Neuronal stem cell (in vitro differentiated cells): Measurements from ENCODE around the gene SNX1.

ENCODE experiments used
- DNase-seq: peaks from one replicate; pipeline ENCODE4 v3.0.0-alpha.2; 2013; ENCODE audit warnings: low spot score
- H2AFZ ChIP-seq: one replicate; pipeline ENCODE4 v1.6.1; 2013; ENCODE audit warnings: mild to moderate bottlenecking, low read length, inconsistent platforms
- H2AK5ac ChIP-seq: 2 replicates; pipeline ENCODE4 v1.6.1; 2013; ENCODE audit warnings: low read depth, mild to moderate bottlenecking, inconsistent platforms, low read length, moderate library complexity, mixed read lengths
- H2BK120ac ChIP-seq: 2 replicates; pipeline ENCODE4 v1.6.1; 2013; ENCODE audit warnings: low read depth, mild to moderate bottlenecking, inconsistent platforms, low read length, moderate library complexity, mixed read lengths
- H2BK12ac ChIP-seq: one replicate; pipeline ENCODE4 v1.6.1; 2013; ENCODE audit warnings: low read length, inconsistent platforms
- H2BK15ac ChIP-seq: 2 replicates; pipeline ENCODE4 v1.6.1; 2013; ENCODE audit warnings: mild to moderate bottlenecking, low read length, inconsistent platforms, mixed read lengths
- H2BK5ac ChIP-seq: one replicate; pipeline ENCODE4 v1.6.1; 2013; ENCODE audit warnings: inconsistent platforms, mild to moderate bottlenecking, low read length, moderate library complexity
- H3K14ac ChIP-seq: one replicate; pipeline ENCODE4 v1.6.1; 2013; ENCODE audit warnings: low read length, inconsistent platforms
- H3K18ac ChIP-seq: 2 replicates; pipeline ENCODE4 v1.6.1; 2013; ENCODE audit warnings: low read length, inconsistent platforms
- H3K23ac ChIP-seq: 2 replicates; pipeline ENCODE4 v1.6.1; 2013; ENCODE audit warnings: low read depth, mild to moderate bottlenecking, mixed read lengths, low read length, inconsistent platforms; ENCODE audit not compliant: poor library complexity
- H3K27ac ChIP-seq: replicated peaks from 3 replicates; pipeline ENCODE4 v1.5.1; 2013; ENCODE audit warnings: low read length, inconsistent platforms
- H3K27me3 ChIP-seq, 3 experiments: 2 replicates each; pipeline ENCODE4 v1.6.1; 2013; ENCODE audit warnings: low read length in 3 of 3, mild to moderate bottlenecking in 2 of 3, inconsistent platforms in 1 of 3, low read depth in 1 of 3, mixed read lengths in 1 of 3, moderate library complexity in 1 of 3; ENCODE audit not compliant: control insufficient read depth in 3 of 3, insufficient read depth in 3 of 3
- H3K36me3 ChIP-seq, 2 donors: replicated peaks in 1 of 2; 2 replicates each; pipeline ENCODE4 v1.6.1; 2013; ENCODE audit warnings: low read length in 2 of 2; ENCODE audit not compliant: control insufficient read depth in 2 of 2, insufficient read depth in 2 of 2
- H3K4ac ChIP-seq: 2 replicates; pipeline ENCODE4 v1.6.1; 2013; ENCODE audit warnings: inconsistent platforms, mild to moderate bottlenecking, low read length, moderate library complexity
- H3K4me1 ChIP-seq, 2 donors: 1 replicate in 1 of 2; 2 replicates in 1 of 2; pipeline ENCODE4 v1.6.1; 2013; ENCODE audit warnings: low read length in 2 of 2, low read depth in 1 of 2; ENCODE audit not compliant: control insufficient read depth in 2 of 2, insufficient read depth in 1 of 2
- H3K4me2 ChIP-seq: one replicate; pipeline ENCODE4 v1.6.1; 2013; ENCODE audit warnings: mild to moderate bottlenecking, low read length, inconsistent platforms; ENCODE audit not compliant: insufficient read depth, poor library complexity, severe bottlenecking
- H3K4me3 ChIP-seq, 2 donors: 2 replicates each; pipeline ENCODE4 v1.5.1; 2013; ENCODE audit warnings: low read length in 2 of 2, mild to moderate bottlenecking in 2 of 2, inconsistent platforms in 1 of 2, moderate library complexity in 1 of 2
- H3K79me1 ChIP-seq: one replicate; pipeline ENCODE4 v1.6.1; 2013; ENCODE audit warnings: low read depth, mild to moderate bottlenecking, inconsistent platforms, low read length, moderate library complexity
- H3K9ac ChIP-seq: one replicate; pipeline ENCODE4 v1.6.1; 2013; ENCODE audit warnings: mild to moderate bottlenecking, low read depth, low read length, inconsistent platforms; ENCODE audit not compliant: poor library complexity
- H3K9me3 ChIP-seq, 2 donors: replicated peaks in 1 of 2; 2 replicates each; pipeline versions ENCODE3 to v1.6.1; 2013; ENCODE audit warnings: low read length in 2 of 2, mild to moderate bottlenecking in 2 of 2, inconsistent platforms in 1 of 2, low read depth in 1 of 2, mixed read lengths in 1 of 2, moderate library complexity in 1 of 2; ENCODE audit not compliant: control insufficient read depth in 2 of 2, insufficient read depth in 1 of 2
- H4K8ac ChIP-seq: one replicate; pipeline ENCODE4 v1.6.1; 2013; ENCODE audit warnings: low read depth, mild to moderate bottlenecking, inconsistent platforms, low read length, moderate library complexity
- H4K91ac ChIP-seq: one replicate; pipeline ENCODE4 v1.6.1; 2013; ENCODE audit warnings: low read length, low read depth, mild to moderate bottlenecking, inconsistent platforms; ENCODE audit not compliant: poor library complexity
- WGBS, 2 donors: extraction: QIAGEN DNeasy Blood & Tissue Kit; methylation state at CpG; one replicate each; pipeline ENCODE4 v1.1.7; 2013; ENCODE audit warnings: missing lambda C conversion rate in 2 of 2, mixed read lengths in 1 of 2; ENCODE audit not compliant: insufficient read length in 2 of 2, insufficient replicate concordance in 1 of 2; ENCODE audit errors: extremely low coverage in 2 of 2; 5-methylcytosine and 5-hydroxymethylcytosine counted together

The SNX1 gene

DNA sequence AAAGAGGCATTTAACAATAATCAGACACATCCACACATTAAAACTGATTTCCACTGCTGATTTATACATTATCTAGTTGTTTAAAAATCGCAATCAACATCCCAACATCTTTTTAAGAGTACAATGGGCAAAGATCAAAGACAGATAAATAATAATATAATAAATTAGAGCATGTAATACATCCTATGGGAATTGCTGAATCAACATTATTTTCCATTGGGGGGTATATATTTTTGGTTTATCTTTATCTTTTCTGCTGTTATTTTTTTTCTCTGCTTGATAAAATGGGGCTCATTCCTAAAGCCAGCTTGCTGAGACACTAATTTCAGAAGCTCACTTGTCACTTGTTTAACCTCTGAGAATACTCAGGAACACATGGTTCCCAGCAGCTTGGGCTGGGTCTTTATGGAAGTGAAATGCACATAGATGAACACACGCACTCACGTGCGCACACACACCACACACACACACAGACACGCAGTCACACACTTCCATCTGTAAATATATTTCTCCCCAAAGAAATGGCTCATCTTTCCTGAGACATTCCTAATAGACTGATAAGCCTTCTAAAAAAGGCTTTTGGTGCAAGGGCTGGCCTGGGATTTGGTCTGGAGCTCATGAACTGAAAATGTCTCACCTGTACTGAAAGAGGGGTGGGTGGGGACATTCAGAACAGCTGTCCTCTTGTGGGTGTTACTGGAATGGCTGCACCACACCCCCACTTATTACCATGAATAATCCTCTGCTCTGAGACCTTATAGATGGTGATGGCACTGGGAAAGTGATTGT is 70.5 kb downstream of the SNX1 start:
- Histone ChIP-seq H3K36me3 (peaks cover 2 to 25% of the 10 kb centered on the region in 2 donors), H3K18ac (no peak overlapping the region), H2BK12ac (no peak overlapping the region), H3K27ac (no peak overlapping the region), H3K14ac (no peak overlapping the region), H3K4ac (no peak overlapping the region), H4K8ac (no peak overlapping the region), H3K9ac (no peak overlapping the region), H2AFZ (no peak overlapping the region), H3K27me3 (no peaks in the 10 kb centered on the region), H3K4me3 (no peak overlapping the region), H3K23ac (no peak overlapping the region), H2BK120ac (no peak overlapping the region), H3K4me2 (no peak overlapping the region), H4K91ac (no peak overlapping the region), H3K4me1 (peaks cover 4 to 9% of the 10 kb centered on the region in 2 donors), H3K79me1 (peaks cover 2% of the 10 kb centered on the region), H2BK5ac (no peak overlapping the region), H2AK5ac (no peak overlapping the region), H3K9me3 (no peaks in the 10 kb centered on the region), H2BK15ac (no peak overlapping the region)
- no peak for DNase-seq
- no CpG with 5 or more reads among the region's 5 CpGs for WGBS, 2 donors

DNA sequence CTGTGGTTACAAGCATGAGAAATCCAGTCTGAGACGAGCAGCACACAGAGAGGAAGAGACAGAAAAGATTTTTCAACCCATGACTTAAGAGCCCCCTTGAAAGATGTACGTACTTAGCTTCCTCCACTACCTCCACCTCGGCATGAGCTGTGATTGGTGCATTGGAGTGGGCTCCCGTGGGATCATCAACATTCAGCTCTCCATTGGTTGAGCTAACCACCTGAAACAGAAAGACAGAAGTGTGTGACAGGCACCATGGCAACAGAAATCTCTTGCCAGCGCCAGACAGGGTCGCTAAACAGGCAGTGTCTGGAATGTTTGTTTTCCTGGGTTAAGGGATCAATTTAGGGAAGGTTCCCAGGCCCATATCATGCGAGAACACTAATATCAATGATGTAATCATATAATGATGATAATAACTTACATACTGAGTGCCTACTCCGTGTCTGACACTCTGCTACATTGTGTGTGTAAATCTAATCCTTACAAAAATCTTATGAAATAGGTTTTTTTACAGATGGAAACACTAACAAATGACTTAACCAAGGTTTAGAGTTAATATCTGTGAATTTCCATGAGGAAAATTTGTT is 84.5 kb downstream of the SNX1 start:
- Histone ChIP-seq H3K9ac (no peak overlapping the region), H2AFZ (peak overlapping the region; percentile 36), H3K27ac (no peak overlapping the region), H2BK15ac (no peak overlapping the region), H3K4me3 (no peak overlapping the region), H3K4me1 (peaks cover 1 to 19% of the 10 kb centered on the region in 2 donors), H3K27me3 (no peaks in the 10 kb centered on the region), H2BK120ac (no peak overlapping the region), H3K36me3 (peaks cover 3 to 55% of the 10 kb centered on the region in 2 donors), H4K91ac (no peak overlapping the region), H4K8ac (no peak overlapping the region), H3K9me3 (no peaks in the 10 kb centered on the region), H3K14ac (no peak overlapping the region), H3K18ac (no peak overlapping the region), H2AK5ac (no peak overlapping the region), H3K4ac (no peak overlapping the region), H2BK12ac (no peak overlapping the region), H3K79me1 (no peaks in the 10 kb centered on the region), H3K4me2 (no peak overlapping the region), H2BK5ac (no peak overlapping the region), H3K23ac (no peak overlapping the region)
- DNase-seq, result no peak
- WGBS, 2 donors, result no CpG with 5 or more reads among the region's 8 CpGs

DNA sequence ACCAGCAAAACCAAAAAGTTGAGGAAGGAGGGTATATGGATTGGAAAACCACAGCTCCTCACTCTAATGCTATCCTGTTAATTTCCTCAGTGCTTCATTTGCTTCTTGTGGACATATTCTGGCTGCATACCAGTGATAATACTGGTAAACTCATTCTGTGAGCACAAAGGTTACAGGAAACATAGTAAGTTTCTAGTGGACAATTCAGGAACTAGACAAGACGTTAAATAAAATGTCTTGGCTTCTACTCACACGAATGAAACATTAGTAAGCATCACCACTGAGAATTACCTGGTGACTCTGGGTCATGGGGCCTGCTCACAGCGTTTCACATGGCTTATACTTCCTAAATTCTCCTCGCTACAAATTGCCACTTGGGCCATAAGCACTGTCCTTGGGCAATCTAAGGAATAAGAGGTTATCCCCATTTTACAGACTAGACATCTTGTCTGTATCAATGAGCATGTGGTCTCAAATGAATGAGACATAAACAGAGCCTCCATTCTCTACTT is 87.1 kb downstream of the SNX1 start:
- Histone ChIP-seq H3K23ac (no peak overlapping the region), H3K9me3 (no peaks in the 10 kb centered on the region), H2BK12ac (no peak overlapping the region), H3K27ac (no peak overlapping the region), H3K36me3 (peaks cover 5 to 44% of the 10 kb centered on the region in 2 donors), H4K8ac (no peak overlapping the region), H3K4ac (no peak overlapping the region), H2AK5ac (no peak overlapping the region), H2AFZ (no peak overlapping the region), H3K4me1 (peaks cover 1 to 19% of the 10 kb centered on the region in 2 donors), H2BK120ac (no peak overlapping the region), H2BK5ac (no peak overlapping the region), H3K79me1 (no peaks in the 10 kb centered on the region), H3K4me3 (no peak overlapping the region), H2BK15ac (no peak overlapping the region), H4K91ac (no peak overlapping the region), H3K27me3 (no peaks in the 10 kb centered on the region), H3K18ac (no peak overlapping the region), H3K14ac (no peak overlapping the region), H3K4me2 (no peak overlapping the region), H3K9ac (no peak overlapping the region)
- no peak for DNase-seq
- WGBS, 2 donors, result no CpG with 5 or more reads among the region's 4 CpGs

- peaks cover 6 to 38% of the 10 kb centered on the region in 2 donors for H3K36me3 ChIP-seq
- no peak overlapping the region for H4K91ac ChIP-seq
- H2BK5ac ChIP-seq, result no peak overlapping the region
- H2BK12ac ChIP-seq, result no peak overlapping the region
- no peak overlapping the region for H2AFZ ChIP-seq
- H3K4me3 ChIP-seq, result no peak overlapping the region
- H3K4me1 ChIP-seq, result peaks cover 0 to 8% of the 10 kb centered on the region in 2 donors
- H3K9ac ChIP-seq, result no peak overlapping the region
- no peak overlapping the region for H2AK5ac ChIP-seq
- H3K9me3 ChIP-seq, result no peaks in the 10 kb centered on the region
- H4K8ac ChIP-seq, result no peak overlapping the region
- no peak overlapping the region for H3K23ac ChIP-seq
- H3K14ac ChIP-seq, result no peak overlapping the region
- WGBS, 2 donors, result no CpG with 5 or more reads among the region's 9 CpGs
- H3K79me1 ChIP-seq, result peaks cover 2% of the 10 kb centered on the region
- no peak overlapping the region for H2BK120ac ChIP-seq
- H2BK15ac ChIP-seq, result no peak overlapping the region
- no peak overlapping the region for H3K27ac ChIP-seq
- H3K27me3 ChIP-seq, result no peaks in the 10 kb centered on the region
- H3K4ac ChIP-seq, result no peak overlapping the region
- no peak overlapping the region for H3K4me2 ChIP-seq
- DNase-seq, result no peak
- H3K18ac ChIP-seq, result no peak overlapping the region
These were observed 89.5 kb downstream of the SNX1 start for GRCh38 chr15:64185146-64185911.
